GM12872 (cell line): Measurements from ENCODE around the gene FOXJ3.

ENCODE experiments used
- TF ChIP-seq, protein P1 (sequence below): IDR thresholded peaks from 3 replicates; pipeline ENCODE4 v1.5.1; 2011; ENCODE audit warnings: low read depth, mild to moderate bottlenecking, low read length, moderate library complexity; ENCODE audit not compliant: insufficient read depth

The FOXJ3 gene

DNA sequence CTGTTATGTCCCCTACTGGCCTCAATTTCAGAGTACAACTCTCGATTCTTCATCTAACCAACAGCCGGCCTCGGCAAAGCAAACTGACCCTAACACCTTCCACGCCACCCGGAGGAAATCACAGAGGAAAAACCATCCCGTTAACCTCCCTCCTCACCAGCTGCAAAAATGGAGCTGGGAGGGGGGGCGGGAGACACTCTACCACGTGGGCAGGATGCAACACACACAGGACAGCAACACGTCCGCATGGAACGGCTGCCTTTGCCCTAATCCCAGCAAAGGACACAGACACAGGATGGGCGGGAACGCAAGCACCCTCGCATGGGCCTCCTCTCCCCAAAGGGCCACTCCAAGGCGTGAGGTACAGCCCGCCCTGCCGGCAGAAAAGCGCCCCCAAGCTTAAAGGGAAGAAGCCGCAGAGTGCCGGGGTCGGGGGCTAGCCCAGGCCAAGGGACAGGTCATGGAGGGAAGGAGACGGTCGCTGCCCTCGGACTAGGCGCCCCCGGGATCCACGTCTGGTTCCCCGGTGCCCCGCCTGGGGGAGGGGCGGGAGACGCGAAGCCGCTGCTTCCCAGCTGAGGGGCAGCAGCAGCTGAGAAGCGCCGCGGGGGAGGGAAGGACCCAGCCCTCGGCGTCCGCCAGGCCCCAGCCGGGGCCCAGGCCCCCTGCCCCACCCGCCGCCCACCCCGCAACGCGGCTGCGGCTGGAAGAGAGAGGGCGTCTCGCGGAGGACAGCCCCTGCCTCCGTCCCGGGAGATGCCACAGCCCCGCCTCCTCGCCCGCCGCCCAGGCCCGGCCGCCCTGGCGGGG, 590 bp downstream of the FOXJ3 start:
- TF ChIP-seq, protein P1, sequence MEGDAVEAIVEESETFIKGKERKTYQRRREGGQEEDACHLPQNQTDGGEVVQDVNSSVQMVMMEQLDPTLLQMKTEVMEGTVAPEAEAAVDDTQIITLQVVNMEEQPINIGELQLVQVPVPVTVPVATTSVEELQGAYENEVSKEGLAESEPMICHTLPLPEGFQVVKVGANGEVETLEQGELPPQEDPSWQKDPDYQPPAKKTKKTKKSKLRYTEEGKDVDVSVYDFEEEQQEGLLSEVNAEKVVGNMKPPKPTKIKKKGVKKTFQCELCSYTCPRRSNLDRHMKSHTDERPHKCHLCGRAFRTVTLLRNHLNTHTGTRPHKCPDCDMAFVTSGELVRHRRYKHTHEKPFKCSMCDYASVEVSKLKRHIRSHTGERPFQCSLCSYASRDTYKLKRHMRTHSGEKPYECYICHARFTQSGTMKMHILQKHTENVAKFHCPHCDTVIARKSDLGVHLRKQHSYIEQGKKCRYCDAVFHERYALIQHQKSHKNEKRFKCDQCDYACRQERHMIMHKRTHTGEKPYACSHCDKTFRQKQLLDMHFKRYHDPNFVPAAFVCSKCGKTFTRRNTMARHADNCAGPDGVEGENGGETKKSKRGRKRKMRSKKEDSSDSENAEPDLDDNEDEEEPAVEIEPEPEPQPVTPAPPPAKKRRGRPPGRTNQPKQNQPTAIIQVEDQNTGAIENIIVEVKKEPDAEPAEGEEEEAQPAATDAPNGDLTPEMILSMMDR = no peak

GRCh38 chr1:42333662-42334239, 1.3 kb downstream of the FOXJ3 start:
- TF ChIP-seq, protein P1 = no peak

DNA sequence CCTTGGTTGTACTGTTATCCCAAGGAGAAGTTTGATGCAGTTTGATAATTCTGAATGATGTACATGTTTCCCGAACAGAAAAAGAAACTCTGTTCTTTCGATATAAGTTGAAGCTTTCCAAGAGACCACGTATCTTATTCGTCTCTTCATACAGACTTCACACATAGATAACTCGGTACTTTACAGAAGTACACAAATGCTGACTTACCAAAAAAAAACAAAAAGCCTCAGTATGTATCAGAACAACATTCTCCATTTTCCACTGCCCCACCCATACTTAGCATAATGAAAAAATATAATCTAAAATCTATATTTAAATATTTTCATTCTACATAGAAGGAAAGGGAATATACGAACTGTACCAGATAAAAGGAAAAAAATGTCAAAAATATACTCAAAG, 2.2 kb downstream of the FOXJ3 start:
- TF ChIP-seq, protein P1 = no peak

- TF ChIP-seq, protein P1 = no peak
These were observed 4.8 kb downstream of the FOXJ3 start for GRCh38 chr1:42330215-42330614.

GRCh38 chr1:42328916-42329496, 6.0 kb downstream of the FOXJ3 start:
- TF ChIP-seq, protein P1 = no peak

DNA sequence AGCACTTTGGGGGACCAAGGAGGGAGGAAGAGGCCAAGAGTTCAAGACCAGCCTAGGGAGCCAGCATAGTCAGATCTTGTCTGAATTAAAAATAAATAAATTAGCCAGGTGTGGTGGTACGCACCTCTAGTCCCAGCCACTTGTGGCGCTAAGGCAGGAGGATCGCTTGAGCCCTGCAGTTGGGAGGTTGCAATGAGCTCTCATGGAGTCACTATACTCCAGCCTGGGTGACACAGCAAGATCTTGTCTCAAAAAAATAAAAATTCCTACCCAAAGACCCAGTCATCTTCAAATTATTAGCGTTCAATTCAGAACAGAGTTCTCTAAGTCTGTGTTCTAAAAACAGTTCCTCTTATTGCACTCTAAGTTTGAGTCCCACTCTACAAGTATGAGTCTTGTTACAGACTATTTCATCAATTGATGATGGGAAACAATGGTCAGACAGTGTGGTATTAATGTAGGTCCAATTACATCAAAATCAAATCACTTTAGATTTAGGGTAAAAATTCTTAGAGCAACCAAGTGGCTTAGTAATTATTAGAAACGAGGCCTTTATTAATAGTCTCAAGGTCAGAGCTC, 6.9 kb downstream of the FOXJ3 start:
- TF ChIP-seq, protein P1 = no peak

- TF ChIP-seq, protein P1 = no peak
These were observed 10.0 kb downstream of the FOXJ3 start for GRCh38 chr1:42325014-42325402.
